Activated CD8-positive, alpha-beta memory T cell treated with anti-CD3 and anti-CD28 coated beads for 24 hours (primary cell): ENCODE measurements around the gene PHF24.
A peak's percentile ranks its signal among the peaks of the same experiment; 100 is the strongest.

ENCODE experiments used
- DNase-seq: peaks from one replicate; pipeline ENCODE4 v3.0.0-alpha.2; 2020

Gene PHF24

GRCh38 chr9:34984049-34984448 is 26.0 kb downstream of the PHF24 start:
- DNase-seq: no peak

DNA sequence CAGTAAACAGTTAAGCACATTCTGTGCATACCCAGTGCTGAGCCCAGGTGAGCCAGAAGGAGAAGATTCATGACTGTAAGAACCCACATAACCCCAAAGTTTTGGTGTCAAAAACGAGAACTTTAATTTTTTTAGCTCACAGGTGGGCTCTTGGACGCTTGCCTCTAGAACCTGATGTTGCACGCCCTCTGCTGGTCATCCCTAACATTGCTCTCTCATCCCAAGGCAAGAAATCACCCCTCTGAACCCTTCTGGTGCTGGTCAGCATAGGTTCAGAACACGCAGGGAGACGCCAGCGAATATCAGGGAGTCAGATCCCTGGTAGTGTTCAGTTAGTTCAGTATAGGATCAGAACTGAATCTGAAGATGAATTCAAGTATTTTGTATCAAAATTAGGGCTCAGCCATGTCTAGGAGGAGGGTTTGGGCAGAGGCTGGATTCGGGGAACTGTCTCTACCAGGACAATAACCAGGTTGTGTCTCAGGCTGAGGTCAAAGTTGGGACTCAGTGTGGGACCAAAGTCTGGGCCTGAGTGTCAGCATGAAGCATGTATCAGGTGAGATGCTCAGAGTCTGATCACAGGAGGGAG is 27.3 kb downstream of the PHF24 start:
- peak; percentile 83 for DNase-seq

DNA sequence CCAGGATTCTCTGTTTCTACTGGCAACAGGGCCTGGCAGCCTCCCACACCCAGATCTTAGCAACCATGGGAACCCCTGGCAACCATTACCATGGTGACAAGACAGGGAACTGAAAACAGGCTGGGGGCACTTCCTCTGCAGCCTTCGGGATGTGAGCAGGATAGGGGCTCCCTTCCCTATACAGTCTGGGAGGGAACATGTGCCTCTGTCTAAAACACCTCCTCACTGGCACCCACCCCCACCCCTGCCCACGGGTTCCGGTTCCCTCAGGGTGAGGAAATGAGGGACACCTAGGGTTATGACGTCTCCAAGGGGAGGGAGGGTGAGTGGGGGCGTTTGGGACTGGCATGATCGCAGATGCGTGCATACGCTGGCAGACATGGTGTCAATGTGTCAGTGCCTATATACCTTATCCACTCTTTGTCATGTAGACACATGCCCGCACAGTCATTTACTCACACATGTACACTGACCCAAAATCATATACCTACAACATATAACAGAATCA is 28.5 kb downstream of the PHF24 start:
- no peak for DNase-seq

GRCh38 chr9:34987160-34987901 is 29.2 kb downstream of the PHF24 start:
- DNase-seq: no peak

DNA sequence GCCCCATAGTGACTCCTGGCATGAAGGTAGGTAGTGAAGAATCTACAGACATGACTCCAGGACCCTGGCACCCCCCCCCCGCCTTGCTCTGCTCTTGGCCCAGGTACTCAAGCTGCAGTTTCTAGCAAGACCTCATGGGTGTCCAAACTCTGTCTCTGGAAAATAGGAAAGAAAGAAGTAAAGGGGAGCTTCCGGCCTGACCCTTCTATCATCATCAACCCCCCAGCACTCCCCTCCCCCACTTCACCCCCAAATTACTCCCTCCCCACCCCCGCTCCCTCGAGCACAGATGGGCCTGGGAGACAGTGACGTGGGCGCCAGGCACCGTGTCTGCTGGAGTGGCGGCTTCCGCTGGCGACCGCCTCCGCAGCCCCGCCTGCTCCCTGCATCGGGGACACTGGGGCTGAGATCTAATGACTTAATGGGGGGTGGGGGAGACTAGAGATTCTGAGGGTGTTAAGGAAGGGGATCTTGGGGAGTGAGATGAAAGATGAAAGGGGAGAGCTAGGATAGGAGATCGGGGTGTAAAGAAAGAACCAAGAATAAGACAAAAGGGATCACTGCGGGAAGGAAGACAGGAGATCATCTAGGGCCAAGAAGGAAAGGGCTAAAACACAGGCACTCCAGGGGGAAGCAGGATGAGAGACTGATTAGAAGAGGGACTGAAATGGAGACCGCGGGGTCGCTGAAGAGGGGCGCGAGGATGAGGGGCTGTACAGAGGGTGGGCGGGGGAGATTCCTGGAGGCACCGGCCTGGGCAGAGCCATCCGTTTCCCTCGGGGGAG is 30.3 kb downstream of the PHF24 start:
- DNase-seq: no peak

- peak; percentile 99 for DNase-seq
Measured at GRCh38 chr9:34989003-34989945, 31.2 kb downstream of the PHF24 start, which contains the start of gene DNAJB5. Gene DNAJB5 (plus strand): TSS chr9:34989745. CDS start chr9:34990631, 886 bp downstream.

- DNase-seq: no peak
Measured at GRCh38 chr9:34989946-34990635, 32.0 kb downstream of the PHF24 start.

DNA sequence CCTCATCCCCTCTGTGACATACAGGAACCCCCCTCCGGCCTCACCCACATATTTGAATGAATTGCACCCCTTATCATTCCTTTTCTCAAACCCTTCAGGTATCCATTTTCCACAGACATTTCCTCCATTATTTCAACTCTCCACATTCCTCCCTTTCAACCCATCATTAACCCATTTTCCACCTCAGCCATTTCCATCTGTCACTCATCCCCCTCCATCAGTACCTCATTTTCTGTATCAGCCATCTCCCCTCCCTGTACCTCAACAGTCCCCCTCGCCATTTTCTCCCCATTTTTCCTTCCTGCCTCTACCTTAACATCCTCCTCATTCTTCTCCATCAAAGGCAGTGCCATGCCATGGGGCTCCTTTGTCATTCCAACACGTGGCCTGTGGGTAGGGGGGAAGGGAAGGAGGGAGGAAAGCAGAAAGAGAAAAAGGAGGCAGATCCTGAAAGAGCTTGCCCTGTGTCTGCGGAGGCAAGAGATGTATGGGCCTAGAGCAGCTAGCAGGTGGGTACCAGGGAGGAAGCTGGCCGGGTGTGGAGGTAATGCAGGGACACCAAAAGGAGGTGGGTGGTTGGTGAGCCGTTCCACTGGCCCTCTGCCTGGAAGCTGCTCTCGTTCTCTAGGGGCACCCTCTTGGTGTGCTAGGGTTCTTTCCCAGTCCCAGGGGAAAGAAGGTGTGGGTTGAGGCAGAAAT is 33.0 kb downstream of the PHF24 start:
- DNase-seq: no peak

DNA sequence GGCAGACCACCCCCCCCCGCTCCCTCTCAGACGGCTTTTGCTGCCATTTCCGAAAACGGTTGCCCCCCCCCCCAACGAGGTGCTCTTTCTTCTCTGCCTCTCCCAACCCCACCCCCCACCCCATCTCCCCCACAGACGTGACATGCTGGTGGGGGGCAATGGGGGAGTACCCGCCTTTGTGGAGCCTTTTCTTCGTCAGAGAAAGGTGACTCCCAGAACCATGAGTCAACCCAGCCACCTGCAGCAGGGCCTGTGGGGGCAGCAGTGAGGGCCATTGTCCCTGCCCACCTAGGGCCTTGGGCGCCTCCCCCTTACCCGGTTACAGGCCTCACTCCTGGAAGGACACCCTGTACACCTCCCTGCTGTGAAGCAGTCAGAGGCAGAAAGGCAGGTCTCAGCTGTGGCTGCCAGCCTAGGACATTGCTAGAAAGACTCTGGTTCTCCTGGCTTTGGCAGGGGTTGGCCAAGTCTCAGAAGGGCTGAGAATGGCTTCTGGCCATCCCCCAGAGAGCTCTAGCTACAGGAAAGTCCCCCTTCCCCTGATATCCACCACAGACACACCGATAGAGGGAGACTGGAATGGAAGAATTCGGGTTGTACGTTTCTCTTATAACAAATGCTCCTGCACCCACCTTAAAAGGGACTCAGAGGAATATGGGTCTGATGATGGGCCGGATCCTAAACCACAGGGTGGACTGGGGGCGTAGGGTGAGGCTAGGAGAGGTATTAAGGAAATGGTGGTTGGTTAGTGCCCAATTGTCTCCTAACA is 33.7 kb downstream of the PHF24 start:
- DNase-seq: no peak

DNA sequence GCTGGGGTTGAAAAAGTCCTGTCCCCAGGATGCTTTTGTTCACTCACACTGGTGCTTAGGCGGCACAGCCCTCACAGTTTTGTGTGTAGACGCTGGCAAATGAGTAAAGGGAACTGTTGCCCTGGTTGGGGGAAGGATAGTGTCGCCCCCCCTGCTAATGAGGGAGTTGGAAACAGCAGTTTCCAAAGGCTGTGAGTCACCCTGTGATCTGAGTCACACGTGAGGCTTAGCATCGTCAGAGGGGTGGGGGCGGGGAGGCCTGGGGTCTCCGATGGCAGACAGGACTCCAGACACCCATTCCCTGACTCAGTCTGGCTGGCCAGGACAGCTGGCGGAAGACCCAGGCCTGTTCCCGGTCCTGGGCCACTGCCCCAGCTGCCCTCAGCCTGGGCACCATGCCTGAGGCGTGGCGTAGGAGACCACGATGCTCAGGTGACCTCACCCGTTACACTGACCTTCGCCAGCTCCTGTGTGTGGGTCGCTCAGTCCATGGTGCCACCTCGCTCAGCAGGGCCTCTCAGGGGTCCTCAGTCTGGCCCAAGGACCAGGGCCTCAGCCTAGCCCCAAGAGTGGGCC is 34.4 kb downstream of the PHF24 start:
- peak; percentile 77 for DNase-seq

DNA sequence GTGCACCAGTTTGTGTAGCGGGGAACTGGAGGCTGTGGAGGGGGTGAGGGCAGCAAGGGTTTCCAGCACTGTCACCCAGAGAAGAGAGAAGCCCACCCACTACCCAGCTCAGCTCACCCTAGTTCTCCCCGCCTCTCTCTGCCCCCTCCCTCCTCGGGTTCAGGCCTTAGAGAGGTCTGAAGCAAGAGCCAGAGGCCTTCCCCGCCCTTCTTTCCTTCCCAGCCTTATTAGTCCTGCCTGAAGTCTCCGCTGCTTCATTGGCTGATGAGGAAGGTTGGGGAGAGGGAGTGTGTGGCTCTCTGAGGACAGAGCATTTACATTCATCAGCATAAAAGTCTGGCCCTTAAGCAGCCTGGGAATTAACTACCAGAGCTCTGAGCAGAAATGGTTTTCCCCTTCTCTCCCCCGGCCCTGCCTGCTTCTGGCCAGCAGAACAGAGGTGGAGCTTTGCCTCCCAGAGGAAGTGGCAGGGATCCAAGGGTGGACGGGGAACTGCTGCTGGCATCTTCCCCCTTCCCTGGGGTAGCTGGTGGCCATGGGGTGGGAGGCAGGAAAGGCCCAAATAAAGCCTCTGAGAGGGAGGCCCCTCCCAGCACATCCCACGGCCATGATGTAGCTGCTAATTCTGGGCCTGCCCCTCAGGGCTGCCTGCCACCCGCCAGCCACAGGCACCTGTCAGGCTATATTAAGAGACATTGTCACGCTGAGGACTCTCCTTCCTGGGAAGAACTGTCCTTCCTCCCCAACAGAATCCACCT is 35.6 kb downstream of the PHF24 start:
- DNase-seq: no peak

DNA sequence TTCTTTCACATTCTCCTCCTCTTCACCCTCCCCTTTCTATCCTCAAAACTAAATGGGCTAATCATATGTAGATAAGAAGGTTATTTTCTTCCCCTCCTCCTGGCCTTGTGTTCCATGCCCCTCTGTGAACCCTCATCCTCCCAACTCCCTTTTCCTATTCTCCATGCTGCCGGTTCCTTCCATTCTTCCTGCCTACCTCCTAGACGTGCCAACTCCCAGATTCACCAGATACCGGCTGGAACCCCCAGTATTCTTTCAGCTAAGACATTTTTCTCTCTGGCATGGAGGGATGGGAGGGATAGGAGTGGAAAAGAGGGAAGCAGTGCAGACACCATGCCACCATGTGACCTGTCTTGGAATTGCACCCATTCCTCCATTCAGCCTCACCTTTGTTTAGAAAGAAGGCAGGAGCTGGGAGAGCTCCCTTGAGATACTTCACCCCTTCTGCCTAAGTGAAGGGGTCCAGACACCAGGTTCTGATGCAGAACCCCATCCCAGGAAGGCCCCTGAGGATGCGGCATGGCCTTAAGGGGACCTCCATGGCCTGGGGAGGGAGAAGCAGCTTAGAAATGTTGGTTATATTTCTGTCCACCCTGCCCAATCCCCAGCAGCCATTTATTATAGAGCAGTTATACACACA is 36.3 kb downstream of the PHF24 start:
- DNase-seq: no peak

DNA sequence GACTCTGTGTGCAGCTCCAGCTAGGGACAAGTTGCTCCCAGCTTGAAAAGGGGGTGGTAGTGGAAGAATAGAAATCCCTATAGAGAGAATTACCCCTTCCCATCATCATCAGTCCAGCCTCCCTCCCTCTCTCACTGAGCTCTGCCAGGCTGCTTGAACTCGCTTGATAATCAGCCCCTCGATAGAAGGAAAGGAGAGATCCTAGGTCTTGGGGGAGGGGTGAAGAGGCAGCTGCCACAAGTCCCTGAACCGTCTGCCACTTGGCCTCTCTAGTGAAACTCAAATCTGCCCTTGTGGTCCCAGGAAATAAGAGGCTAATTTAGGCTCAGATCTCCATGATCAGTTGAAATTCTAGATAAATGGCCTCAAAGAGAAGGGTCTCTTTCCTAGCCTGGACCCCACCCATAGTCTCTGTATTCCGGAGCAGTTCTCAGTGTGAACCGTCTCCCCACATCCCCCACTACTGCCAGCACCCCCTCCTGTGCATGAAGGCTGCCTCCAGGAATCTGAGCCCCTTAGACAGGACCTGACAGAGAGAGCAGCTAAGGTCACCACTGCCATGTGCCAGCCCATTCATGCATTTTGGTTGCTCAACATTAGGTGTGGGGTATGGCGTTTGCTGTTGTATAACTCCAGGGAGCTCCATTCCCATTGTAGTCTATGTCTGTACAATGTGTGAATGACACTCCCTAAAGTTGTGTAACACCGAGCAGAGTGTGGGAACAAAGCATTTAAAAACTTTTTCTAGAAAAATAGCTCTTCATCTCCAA is 37.0 kb downstream of the PHF24 start:
- DNase-seq: no peak

DNA sequence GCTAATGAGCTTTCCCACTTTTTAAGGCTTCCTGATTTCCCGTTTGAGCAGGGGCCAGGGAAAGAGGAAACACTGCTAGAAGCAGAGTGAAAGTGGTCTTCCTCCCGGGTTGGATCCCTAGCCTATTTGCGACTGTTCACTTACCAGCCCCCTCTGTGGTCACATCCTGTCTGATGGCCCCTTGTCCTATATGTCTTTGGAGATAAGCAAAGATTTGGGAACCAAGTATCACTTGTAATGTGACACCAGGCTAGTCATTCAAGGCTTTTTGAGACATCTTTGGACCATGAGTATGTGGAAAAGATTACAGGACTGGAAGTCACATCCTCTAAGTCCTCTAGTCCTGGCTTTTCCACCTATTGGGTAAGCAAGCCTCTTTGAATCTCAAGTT is 37.6 kb downstream of the PHF24 start:
- DNase-seq: no peak

DNA sequence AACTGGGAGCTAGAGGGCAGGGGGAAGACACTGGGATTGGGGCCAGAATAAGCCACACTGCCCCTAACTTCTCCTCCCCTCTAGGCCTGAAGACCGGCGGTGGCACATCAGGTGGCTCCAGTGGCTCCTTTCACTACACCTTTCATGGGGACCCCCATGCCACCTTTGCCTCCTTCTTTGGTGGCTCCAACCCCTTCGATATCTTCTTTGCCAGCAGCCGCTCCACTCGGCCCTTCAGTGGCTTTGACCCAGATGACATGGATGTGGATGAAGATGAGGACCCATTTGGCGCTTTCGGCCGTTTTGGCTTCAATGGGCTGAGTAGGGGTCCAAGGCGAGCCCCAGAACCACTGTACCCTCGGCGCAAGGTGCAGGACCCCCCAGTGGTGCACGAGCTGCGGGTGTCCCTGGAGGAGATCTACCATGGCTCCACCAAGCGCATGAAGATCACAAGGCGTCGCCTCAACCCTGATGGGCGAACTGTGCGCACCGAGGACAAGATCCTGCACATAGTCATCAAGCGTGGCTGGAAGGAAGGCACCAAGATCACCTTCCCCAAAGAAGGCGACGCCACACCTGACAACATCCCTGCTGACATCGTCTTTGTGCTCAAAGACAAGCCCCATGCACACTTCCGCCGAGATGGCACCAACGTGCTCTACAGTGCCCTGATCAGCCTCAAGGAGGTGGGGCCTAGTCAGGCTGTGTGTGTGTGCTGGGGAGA is 38.3 kb downstream of the PHF24 start:
- DNase-seq: no peak

GRCh38 chr9:34996905-34997279 is 38.8 kb downstream of the PHF24 start:
- DNase-seq: no peak

DNA sequence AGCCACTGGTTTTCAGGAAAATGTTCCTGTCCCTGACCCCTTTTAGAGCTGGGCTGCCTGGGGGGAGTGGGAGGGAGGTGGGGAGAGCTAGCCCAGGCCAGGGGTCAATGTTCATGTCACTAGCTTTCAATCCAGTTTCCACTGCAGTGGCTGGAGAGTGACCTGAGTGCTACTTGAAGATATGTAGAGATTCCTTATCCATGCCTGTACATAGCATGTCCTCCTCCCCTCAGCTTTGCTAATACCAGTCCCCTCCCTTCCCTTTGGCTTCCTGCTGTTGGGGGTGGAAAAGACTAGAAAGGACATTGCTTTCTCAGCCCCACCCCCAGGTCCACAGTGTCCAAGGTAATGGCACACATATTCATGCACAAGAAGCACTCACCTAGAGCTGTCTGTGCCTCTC is 39.3 kb downstream of the PHF24 start:
- DNase-seq: no peak
